Right renal cortex interstitium (tissue), 3 donors: ENCODE measurements around the gene TMEM39A. TPM values are rescaled to one million over a fixed set of nuclear protein-coding genes. Genes with fewer than 3 reads are reported as not detected.

Source experiments
- DNase-seq, 3 donors: peaks; one replicate each; pipeline ENCODE4 v3.0.0-alpha.2; 2013; ENCODE audit warnings: low read depth in 3 of 3, low spot score in 2 of 3
- polyA plus RNA-seq, 3 donors: library from polyadenylated mRNA; unstranded; fragments of 120-200 nt; gene quantifications; one replicate each; pipeline ENCODE4 v1.2.1, GENCODE V29; 2013; ENCODE audit not compliant: insufficient read length in 3 of 3

TMEM39A gene
- polyA plus RNA-seq, 3 donors: 49.7 to 55.4 (median 50.4) TPM

DNA sequence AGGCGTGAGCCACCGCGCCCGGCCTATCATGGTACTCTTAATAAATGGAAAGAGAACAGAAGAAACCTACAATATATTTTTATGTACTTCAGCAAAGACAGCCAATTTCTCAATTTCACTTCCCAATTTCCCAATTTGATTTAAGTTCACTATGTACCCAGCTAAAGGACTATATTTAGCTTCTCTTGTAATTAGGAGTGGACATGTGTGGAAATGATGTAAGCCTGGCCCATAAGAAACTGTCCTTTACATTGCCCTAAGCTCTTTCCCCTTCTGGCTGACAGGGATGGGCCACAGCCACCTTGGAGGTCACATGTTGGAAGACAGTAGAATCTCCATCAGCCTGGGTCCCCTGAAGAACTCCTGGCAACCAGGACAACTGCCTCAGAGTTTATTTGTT lies 6.2 kb downstream of the TMEM39A start:
- no peak for DNase-seq

DNA sequence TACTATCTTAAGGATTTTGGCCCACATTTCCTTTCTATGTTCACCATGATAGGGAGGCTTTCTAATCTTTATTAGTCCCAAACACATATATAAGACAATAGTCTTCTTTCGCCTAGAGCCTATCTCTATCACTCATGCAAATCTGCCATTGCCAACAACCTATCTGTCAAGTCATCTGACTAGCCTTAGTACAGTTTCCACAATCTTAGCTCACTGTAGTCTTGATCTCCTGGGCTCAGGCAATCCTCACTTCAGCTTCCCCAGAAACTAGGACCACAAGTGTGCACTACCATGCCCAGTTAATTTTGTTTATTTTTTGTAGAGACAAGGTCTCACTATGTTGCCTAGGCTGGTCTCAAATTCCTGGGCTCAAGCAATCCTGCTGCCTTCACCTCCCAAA lies 6.9 kb downstream of the TMEM39A start:
- no peak for DNase-seq

DNA sequence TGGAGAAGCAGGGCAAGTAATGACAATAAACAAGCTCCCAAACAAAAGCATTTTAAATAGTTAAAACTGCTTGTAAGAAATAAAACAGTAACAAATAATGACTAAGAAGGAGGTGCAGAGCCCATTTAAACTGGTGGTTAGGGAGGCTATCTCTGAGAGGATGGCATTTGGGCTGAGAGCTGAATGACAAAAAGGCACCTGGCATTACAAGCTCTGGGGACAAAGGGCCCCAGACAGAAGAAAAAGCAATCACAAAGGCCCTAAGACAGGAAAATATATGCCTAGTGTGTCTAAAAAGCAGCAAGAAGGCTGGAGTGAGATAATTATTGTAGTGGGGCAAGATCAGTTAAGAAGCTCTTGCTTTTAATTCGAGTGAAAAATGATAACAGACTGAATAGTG lies 9.6 kb downstream of the TMEM39A start:
- no peak for DNase-seq

DNA sequence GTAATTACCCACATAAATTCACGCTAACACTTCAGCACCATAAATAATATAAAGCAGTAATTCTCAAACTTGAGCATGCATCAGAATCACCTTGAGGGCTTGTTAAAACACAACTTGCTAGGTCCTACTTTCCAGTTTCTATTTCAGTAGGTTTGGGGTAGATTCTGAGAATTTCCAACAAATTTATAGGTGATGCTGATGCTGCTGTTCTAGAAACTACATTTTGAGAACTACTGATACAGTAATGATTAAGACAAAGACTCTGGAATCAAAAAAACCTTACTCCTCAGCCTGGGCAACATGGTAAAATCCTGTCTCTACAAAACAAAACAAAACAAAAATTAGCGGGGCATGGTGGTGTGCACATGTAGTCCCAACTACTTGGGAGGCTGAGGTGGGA lies 18.8 kb downstream of the TMEM39A start:
- no peak for DNase-seq

DNA sequence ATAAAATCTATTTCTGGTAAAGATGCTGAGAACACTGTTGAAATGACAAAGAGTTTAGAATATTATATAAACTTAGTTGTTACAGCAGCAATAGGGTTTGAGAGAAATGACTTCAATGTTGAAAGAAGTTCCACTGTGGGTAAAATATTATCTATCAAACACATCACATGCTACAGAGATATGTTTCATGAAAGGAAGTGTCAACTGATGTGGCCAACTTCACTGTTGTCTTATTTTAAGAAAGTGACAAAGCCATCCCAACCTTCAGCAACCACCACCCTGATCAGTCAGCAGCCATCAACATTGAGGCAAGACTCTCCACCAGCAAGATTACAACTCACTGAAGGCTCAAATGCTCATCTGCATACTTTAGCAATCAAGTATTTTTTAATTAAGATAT lies 20.2 kb downstream of the TMEM39A start:
- no peak for DNase-seq

GRCh38 chr3:119437691-119438258 lies 25.6 kb downstream of the TMEM39A start:
- DNase-seq: no peak

GRCh38 chr3:119436977-119437376 lies 26.4 kb downstream of the TMEM39A start:
- no peak for DNase-seq

DNA sequence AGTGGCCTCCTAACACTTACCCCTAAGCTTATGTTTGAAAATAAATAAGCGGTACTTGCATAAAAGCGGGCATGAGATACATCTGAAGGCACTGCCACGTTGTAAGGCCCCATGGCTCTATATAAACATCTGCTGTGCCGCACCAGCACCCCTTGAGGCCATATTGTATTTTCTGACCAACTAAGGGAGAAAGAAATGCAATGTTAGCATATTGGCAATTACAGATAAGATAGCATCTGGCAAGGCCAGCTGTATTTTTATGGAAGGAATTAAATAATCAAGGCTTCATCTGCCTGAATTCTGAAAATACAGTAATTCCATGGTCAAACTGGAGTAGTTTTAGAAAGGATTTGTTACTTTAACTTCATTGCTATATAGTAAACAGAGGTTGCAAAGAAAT lies 28.7 kb downstream of the TMEM39A start:
- no peak for DNase-seq

GRCh38 chr3:119433613-119434325 lies 29.6 kb downstream of the TMEM39A start:
- no peak for DNase-seq

DNA sequence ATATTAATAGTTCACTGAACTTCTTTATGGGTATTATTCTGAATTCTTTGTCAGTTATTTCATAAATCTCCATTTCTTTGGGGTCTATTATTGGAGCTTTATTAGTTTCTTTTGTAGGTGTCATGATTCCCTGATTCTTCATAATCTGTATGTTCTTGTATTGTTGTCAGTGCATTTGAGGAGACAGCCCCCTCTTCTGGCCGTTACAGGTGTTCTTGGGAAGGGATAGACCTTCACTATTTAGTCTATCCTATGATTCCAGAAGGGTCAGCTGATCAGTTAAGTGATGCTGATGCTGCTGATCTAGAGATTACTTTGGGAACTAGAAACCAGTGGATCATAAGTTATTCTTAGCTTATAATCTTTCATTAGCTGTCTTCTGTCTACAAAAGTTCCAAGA lies 34.9 kb downstream of the TMEM39A start:
- DNase-seq: no peak

DNA sequence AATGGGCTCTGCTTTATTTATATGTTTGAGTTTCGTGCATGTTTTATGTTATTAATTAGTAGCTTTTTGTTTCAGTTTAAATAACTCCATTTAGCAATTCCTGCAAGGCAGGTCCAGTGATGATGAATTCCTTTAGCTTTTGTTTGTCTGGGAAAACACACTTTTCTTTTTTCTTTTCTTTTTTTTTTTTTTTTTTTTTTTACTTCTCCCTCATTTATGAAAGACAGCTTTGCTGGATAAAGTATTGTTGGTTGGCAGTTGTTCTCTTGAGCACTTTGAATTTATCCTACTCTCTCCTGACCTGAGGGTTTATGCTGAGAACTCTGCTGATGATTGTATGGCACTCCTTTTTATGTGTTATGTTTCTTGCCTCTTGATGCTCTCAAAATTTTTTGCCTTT lies 35.7 kb downstream of the TMEM39A start:
- DNase-seq: no peak

DNA sequence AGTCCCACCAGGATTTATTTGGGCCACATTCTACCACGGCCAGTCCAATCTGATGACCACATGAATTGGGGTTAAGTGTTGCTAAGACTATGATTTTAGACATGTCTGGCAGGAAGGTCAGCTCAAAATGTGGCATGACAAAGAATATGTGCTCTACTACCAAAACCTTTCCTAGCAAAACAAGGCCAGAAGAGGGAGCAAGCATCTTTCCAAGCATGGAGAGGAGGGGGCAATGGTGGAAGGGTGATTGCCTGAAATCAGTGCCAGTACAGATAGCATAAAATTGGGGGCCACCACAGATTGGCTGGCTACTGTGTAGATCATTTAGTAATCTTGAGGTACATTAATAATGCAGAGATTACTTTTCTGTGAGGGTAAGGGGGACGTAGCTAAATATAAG lies 43.2 kb downstream of the TMEM39A start:
- no peak for DNase-seq

DNA sequence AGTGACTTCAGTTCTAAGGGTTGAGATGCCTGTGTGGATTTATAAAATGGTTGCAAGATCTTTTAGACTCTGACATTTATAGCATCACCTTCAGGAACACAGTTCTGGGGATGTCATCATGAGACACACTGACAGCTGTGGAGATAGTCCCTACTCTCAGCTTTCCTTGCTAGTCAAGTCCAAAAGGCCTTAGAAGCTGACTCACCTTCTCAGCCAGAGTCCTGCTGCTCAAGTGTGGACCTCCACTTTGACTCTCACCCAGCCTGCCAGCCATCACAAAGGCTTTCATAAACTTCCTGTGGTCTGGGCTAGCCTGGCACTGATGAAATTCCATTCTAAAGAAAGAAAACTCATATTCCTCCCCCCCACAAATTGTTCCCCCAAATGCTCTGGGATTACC lies 44.8 kb downstream of the TMEM39A start:
- DNase-seq: no peak

GRCh38 chr3:119417771-119418512 lies 45.5 kb downstream of the TMEM39A start:
- no peak for DNase-seq

DNA sequence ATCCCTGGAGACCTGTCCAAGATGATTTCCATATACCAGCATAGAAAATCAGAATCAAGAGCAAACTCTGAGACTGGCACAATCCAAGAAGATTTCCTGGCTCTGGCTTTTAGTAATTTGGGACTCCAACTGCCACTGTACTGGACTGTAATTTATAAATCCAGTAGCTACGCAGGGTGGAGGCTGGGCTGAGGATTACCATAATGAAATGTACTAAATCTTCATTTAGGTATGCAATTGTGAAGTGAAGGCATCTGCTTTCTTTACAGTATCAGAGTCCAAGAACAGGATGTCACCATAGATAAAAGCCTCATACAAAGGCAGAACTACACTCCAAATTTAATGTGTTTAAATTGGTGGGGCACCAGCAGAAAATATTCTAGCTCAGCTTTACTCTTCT lies 46.5 kb downstream of the TMEM39A start:
- no peak for DNase-seq

DNA sequence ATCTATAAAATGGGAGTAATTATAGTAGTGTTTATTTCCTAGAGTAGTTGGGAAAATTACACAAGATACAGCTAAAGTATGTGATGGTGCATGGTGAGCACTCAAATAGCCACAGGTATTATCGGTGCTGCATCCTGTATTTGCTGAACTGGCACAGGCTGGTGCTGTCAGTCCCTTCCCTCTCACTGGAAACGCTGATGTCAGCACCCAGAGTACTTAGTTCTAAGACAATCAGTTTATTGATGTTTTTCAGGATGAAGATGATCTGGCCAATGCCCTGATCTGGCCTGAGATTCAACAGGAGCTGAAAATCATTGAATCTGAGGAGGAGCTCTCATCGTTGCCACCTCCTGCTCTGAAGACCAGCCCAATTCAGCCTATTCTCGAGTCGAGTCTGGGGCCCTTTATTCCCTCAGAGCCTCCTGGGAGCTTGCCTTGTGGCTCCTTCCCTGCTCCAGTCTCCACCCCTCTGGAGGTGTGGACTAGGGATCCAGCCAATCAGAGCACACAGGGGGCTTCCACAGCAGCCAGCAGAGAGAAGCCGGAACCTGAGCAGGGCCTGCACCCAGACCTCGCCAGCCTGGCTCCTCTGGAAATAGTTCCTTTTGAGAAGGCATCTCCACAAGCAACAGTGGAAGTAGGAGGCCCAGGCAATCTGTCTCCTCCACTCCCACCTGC lies 49.7 kb downstream of the TMEM39A start:
- no peak for DNase-seq

DNA sequence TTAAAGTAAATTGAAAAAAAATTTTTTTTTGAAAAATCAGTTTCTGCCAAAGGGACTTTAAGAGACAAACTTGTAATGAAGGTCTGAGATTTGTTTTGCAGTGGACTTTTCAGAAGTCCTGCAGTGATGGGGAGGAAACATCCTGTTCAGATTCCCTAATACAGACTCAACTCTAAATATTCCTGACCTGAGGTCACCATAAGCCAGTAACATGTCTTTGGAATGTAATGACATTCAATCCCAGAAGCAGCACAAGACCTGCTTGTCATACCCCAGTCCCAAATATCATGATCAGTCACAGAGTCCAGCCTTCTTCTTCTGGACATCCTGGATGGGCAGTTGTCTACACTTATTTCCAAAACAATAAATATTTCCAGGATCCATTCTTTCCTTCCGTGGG lies 53.6 kb downstream of the TMEM39A start:
- DNase-seq: no peak

DNA sequence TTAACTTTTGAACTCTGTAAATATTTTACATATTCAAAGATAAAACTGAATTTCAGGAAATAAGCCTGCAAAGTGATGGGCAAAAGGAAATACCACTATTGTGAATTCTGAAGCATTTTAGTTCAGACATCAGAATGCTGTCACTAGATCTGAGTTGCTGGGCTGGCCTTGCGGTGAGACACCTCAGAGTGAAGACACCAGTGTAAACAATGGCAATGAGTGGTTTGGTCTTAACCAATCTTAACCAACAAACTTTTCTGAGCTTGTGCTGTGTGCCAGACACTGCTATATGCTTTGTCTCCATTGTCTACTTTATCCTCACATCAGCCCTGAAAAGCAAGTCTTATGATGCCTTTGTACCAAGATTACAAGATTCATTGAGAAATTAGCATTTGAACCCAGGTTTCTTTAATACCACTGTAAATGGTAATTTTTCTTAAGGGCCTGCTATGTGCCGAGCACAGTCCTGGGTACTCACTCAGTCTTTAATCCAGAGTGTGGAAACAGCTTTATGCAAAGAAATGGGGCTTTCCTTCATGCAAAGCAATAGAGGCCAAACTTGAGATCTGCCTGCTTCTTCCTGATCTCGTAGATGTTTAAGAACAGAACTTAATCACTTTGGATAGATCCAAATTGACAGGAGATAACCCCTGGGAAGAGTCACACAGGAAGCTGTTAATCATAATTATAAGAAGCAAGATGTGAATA lies 55.0 kb downstream of the TMEM39A start:
- DNase-seq: no peak

DNA sequence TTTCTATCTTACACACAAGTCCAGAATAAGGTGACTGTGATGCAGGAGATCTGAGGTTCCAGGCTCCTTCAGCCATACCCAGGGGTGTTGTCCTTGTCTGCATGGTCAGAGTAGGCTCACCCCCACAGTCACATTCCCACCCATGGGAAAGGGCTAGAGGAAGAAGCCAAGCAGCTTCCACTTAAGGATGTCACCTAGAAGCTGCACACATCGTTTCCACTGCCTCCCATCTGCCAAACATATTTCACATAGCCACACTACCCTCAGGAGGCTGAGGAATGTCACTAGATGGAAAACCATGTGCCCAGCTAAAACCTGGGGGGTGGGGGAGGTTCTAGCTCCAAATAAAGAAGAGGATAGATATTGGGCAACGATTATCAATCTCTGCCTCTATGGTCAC lies 58.1 kb downstream of the TMEM39A start:
- DNase-seq: no peak

- no peak for DNase-seq
Observed at GRCh38 chr3:119403201-119403600, 60.2 kb downstream of the TMEM39A start.

GRCh38 chr3:119402791-119403190 lies 60.6 kb downstream of the TMEM39A start:
- no peak for DNase-seq
